Umbilical cord (tissue), 2 donors: ENCODE results near the gene CEBPZOS. TPM values are rescaled to one million over a fixed set of nuclear protein-coding genes. Genes with fewer than 3 reads are reported as not detected.

ENCODE experiments used
- DNase-seq: peaks from one replicate; pipeline ENCODE4 v3.0.0-alpha.2; 2015; ENCODE audit warnings: low spot score
- total RNA-seq: library from RNA; depleted of rRNA; stranded (reverse); fragments of >200 nt; gene quantifications from one replicate; pipeline ENCODE4 v1.2.3, GENCODE V29; 2014; ENCODE audit warnings: low replicate concordance; ENCODE audit not compliant: insufficient read depth

CEBPZOS gene
- total RNA-seq, 1 donor from 2014 or later: 33.7 TPM

GRCh38 chr2:37232131-37232933, 36.0 kb downstream of the CEBPZOS start:
- peak; percentile 2 for DNase-seq

- no peak for DNase-seq
Observed at GRCh38 chr2:37243435-37243834, 47.1 kb downstream of the CEBPZOS start.

- DNase-seq: no peak
Observed at GRCh38 chr2:37244017-37244416, 47.7 kb downstream of the CEBPZOS start.

- DNase-seq: no peak
Observed at GRCh38 chr2:37244755-37245154, 48.5 kb downstream of the CEBPZOS start.

- DNase-seq: no peak
Observed at GRCh38 chr2:37246205-37246604, 49.9 kb downstream of the CEBPZOS start.

- DNase-seq: no peak
Observed at GRCh38 chr2:37250869-37251740, 54.8 kb downstream of the CEBPZOS start.

Other genes starting within 250 kb of the CEBPZOS start
- gene STRN, start 230.0 kb upstream of the CEBPZOS start, total RNA-seq: 16.6 TPM
- 16.9 TPM for gene HEATR5B, start 112.1 kb upstream of the CEBPZOS start, total RNA-seq
- 9.6 TPM for gene GPATCH11, start 112.0 kb upstream of the CEBPZOS start, total RNA-seq
- gene EIF2AK2, start 39.5 kb upstream of the CEBPZOS start, total RNA-seq: 38.3 TPM
- not detected for gene SULT6B1, start 7.8 kb upstream of the CEBPZOS start, total RNA-seq
- gene CEBPZ, start 35.1 kb downstream of the CEBPZOS start, total RNA-seq: 40.9 TPM
- 37.3 TPM for gene NDUFAF7, start 35.2 kb downstream of the CEBPZOS start, total RNA-seq
- gene PRKD3, start 128.3 kb downstream of the CEBPZOS start, total RNA-seq: 124 TPM
- 37.6 TPM for gene QPCT, start 148.1 kb downstream of the CEBPZOS start, total RNA-seq